Astrocyte (in vitro differentiated cells and primary cell): ENCODE measurements around the gene TWIST2. TPM values are rescaled to one million over a fixed set of nuclear protein-coding genes. Genes with fewer than 3 reads are reported as not detected.
A peak's percentile ranks its signal among the peaks of the same experiment; 100 is the strongest.

Experiments used
- DNase-seq: peaks from one replicate; pipeline ENCODE4 v3.0.0-alpha.2; 2010; ENCODE audit warnings: low read depth
- FAIRE-seq: peaks from 2 replicates; lab custom pipeline; 2011; peaks lifted over from hg19 to GRCh38; lab: Jason Lieb, UNC
- H2AFZ ChIP-seq: 2 replicates; pipeline ENCODE4 v1.6.0; 2012; ENCODE audit warnings: low read depth, low read length, inconsistent platforms
- H3K27ac ChIP-seq: 2 replicates; pipeline ENCODE4 v1.5.1; 2011; ENCODE audit warnings: low read depth, low read length, inconsistent platforms
- H3K27me3 ChIP-seq: 2 replicates; pipeline ENCODE4 v1.6.0; 2011; ENCODE audit warnings: low read length, inconsistent platforms; ENCODE audit not compliant: insufficient read depth
- H3K36me3 ChIP-seq: 2 replicates; pipeline ENCODE4 v1.5.1; 2011; ENCODE audit warnings: low read length, inconsistent platforms; ENCODE audit not compliant: insufficient read depth
- H3K4me1 ChIP-seq: 2 replicates; pipeline ENCODE4 v1.5.1; 2011; ENCODE audit warnings: low read length, inconsistent platforms; ENCODE audit not compliant: insufficient read depth
- H3K4me2 ChIP-seq: 2 replicates; pipeline ENCODE4 v1.6.0; 2012; ENCODE audit warnings: low read length, inconsistent platforms
- H3K4me3 ChIP-seq: 2 replicates; pipeline ENCODE4 v1.5.1; 2011; ENCODE audit warnings: low read depth, mild to moderate bottlenecking, low read length, inconsistent platforms; ENCODE audit not compliant: insufficient read depth
- H3K79me2 ChIP-seq: 2 replicates; pipeline ENCODE4 v1.6.0; 2012; ENCODE audit warnings: mild to moderate bottlenecking, low read length, inconsistent platforms; ENCODE audit not compliant: insufficient read depth
- H3K9ac ChIP-seq: 2 replicates; pipeline ENCODE4 v1.6.0; 2012; ENCODE audit warnings: mild to moderate bottlenecking, low read length, inconsistent platforms
- H3K9me3 ChIP-seq: 2 replicates; pipeline ENCODE4 v1.5.1; 2012; ENCODE audit warnings: low read depth, mild to moderate bottlenecking, low read length, inconsistent platforms; ENCODE audit not compliant: insufficient read depth
- H4K20me1 ChIP-seq: 2 replicates; pipeline ENCODE4 v1.6.0; 2012; ENCODE audit warnings: low read length, inconsistent platforms; ENCODE audit not compliant: insufficient read depth
- H3K27ac Mint-ChIP-seq: one replicate; pipeline ENCODE4 v1.8.0; 2021; ENCODE audit warnings: mild to moderate bottlenecking, mixed read lengths; ENCODE audit not compliant: unreplicated experiment
- H3K27me3 Mint-ChIP-seq: one replicate; pipeline ENCODE4 v1.8.0; 2021; ENCODE audit warnings: low read depth, mixed read lengths; ENCODE audit not compliant: unreplicated experiment
- H3K36me3 Mint-ChIP-seq: one replicate; pipeline ENCODE4 v1.8.0; 2021; ENCODE audit warnings: low read depth, mixed read lengths; ENCODE audit not compliant: unreplicated experiment
- H3K4me1 Mint-ChIP-seq: one replicate; pipeline ENCODE4 v1.8.0; 2021; ENCODE audit warnings: low read depth, mixed read lengths; ENCODE audit not compliant: unreplicated experiment
- H3K4me3 Mint-ChIP-seq: one replicate; pipeline ENCODE4 v1.8.0; 2021; ENCODE audit warnings: mild to moderate bottlenecking, moderate library complexity, mixed read lengths; ENCODE audit not compliant: unreplicated experiment
- H3K9me3 Mint-ChIP-seq: one replicate; pipeline ENCODE4 v1.8.0; 2021; ENCODE audit warnings: mild to moderate bottlenecking, mixed read lengths; ENCODE audit not compliant: unreplicated experiment
- EZH2 ChIP-seq: IDR thresholded peaks from 2 replicates; pipeline ENCODE4 v1.6.1; 2012; ENCODE audit warnings: mild to moderate bottlenecking, low read length, inconsistent platforms; ENCODE audit not compliant: insufficient read depth
- total RNA-seq: library from RNA; stranded (reverse); gene quantifications from 2 replicates; pipeline ENCODE4 v1.2.1, GENCODE V29; 2021
- TF ChIP-seq, protein P1 (sequence below): IDR thresholded peaks from 2 replicates; pipeline ENCODE4 v1.5.1; 2011; ENCODE audit warnings: low read depth, mild to moderate bottlenecking, inconsistent platforms, low read length, moderate library complexity; ENCODE audit not compliant: insufficient read depth

Gene TWIST2
- total RNA-seq, 1 donor from 2014 or later, result 3.2 TPM

DNA sequence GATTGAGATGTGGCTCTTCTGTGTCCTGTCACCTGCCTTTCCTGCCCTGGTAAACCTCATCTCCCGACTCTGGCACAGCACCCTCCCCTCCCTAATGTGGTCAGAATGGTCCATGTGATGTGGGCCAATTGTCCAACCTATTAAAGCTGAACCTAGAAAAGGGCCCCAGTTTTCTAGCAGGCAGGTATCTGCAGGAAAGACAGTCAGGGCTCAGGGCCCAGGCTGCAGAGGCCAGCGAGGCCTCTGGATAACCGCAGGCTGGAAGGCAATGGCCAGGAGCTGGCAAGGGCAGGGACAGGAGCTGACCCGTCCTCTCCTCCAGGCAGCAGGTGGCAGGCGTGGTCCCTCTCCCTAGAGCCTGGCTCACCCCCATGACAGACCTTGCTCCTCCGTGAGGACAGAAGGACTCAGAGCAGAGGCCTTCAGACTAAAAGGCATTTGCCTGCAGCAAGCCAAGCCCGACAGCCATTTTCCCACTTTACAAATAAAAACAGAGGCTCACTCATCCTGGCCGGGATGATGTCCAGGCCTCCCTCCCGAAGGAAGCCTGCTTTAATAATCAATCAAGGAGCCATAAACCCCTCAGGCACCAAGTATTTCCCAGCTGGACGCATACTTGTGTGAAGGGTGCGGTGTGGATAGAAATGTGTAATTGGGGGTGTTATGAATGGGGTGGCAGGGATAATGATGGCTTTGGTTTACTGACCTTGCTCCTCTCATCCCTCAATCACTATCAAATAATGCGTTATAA, 107.1 kb downstream of the TWIST2 start:
- H3K4me1 Mint-ChIP-seq, result peaks cover 8% of the 10 kb centered on the region
- H3K9me3 Mint-ChIP-seq, result no peaks in the 10 kb centered on the region
- no peak overlapping the region for H3K27ac Mint-ChIP-seq
- Histone ChIP-seq H4K20me1 (no peaks in the 10 kb centered on the region), H3K27me3 (no peaks in the 10 kb centered on the region), H3K4me2 (peak overlapping the region; percentile 18), H3K9ac (no peak overlapping the region), H3K9me3 (no peaks in the 10 kb centered on the region), H3K4me1 (peaks cover 9% of the 10 kb centered on the region), H3K27ac (no peak overlapping the region), H3K4me3 (no peak overlapping the region), H3K79me2 (no peaks in the 10 kb centered on the region), H3K36me3 (no peaks in the 10 kb centered on the region), H2AFZ (no peak overlapping the region)
- H3K36me3 Mint-ChIP-seq, result no peaks in the 10 kb centered on the region
- H3K27me3 Mint-ChIP-seq, result no peaks in the 10 kb centered on the region
- TF ChIP-seq, protein P1, sequence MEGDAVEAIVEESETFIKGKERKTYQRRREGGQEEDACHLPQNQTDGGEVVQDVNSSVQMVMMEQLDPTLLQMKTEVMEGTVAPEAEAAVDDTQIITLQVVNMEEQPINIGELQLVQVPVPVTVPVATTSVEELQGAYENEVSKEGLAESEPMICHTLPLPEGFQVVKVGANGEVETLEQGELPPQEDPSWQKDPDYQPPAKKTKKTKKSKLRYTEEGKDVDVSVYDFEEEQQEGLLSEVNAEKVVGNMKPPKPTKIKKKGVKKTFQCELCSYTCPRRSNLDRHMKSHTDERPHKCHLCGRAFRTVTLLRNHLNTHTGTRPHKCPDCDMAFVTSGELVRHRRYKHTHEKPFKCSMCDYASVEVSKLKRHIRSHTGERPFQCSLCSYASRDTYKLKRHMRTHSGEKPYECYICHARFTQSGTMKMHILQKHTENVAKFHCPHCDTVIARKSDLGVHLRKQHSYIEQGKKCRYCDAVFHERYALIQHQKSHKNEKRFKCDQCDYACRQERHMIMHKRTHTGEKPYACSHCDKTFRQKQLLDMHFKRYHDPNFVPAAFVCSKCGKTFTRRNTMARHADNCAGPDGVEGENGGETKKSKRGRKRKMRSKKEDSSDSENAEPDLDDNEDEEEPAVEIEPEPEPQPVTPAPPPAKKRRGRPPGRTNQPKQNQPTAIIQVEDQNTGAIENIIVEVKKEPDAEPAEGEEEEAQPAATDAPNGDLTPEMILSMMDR, result no peak
- TF ChIP-seq EZH2, result no peak
- peak; percentile 93 for DNase-seq
- no peak overlapping the region for H3K4me3 Mint-ChIP-seq
- FAIRE-seq, result no peak

DNA sequence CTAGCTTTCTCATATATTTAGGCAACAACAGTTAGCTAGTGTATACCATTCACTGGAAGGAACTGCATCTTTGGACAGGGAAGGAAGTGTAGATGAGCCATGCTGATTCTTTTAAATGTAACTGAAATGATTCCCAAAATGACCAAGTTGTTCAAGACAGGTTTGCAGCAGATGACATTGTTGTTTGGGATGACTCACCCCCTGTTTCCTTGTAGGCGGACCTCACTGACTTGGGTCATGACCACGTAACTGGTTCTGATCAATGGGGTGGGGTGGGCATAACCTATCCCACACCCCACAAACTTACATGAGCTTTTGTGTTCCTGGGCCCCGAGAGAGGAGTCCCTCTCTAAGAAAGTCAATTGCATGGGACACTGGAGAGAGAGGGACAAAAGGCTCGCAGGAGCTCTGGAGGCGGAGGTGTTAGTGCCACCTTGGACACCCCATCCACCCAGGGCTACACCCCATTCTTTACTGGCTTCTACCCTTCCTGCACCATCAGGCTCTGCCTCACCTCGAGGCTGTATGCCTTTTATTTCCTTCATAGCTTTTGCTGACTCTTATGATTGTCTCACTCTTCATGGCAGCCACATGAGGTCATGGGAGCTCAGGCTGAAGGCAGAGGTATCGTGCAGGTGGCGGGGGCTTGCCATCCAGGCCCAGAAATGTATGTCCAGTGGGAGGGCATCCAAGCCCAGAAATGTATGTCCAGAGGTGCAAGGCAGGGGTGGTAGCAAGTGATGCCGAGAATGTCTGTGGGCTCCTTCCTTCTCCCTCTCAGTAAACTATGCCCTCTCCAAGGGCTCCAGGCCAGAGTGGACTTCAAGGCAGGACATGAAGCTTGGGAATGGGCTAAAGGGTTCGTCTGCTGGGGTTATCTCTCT, 108.0 kb downstream of the TWIST2 start:
- Mint-ChIP-seq H3K36me3 (no peaks in the 10 kb centered on the region), H3K27me3 (no peaks in the 10 kb centered on the region), H3K27ac (no peak overlapping the region), H3K4me1 (peaks cover 8% of the 10 kb centered on the region), H3K4me3 (no peak overlapping the region), H3K9me3 (peaks cover 3% of the 10 kb centered on the region)
- Histone ChIP-seq H3K9me3 (no peaks in the 10 kb centered on the region), H3K9ac (no peak overlapping the region), H2AFZ (no peak overlapping the region), H3K79me2 (no peaks in the 10 kb centered on the region), H3K27ac (no peak overlapping the region), H3K4me2 (peak overlapping the region; percentile 18), H3K4me1 (peaks cover 9% of the 10 kb centered on the region), H3K4me3 (no peak overlapping the region), H3K36me3 (no peaks in the 10 kb centered on the region), H3K27me3 (no peaks in the 10 kb centered on the region), H4K20me1 (no peaks in the 10 kb centered on the region)
- DNase-seq (peak; percentile 80), FAIRE-seq (no peak)
- TF ChIP-seq EZH2, result no peak
- TF ChIP-seq, protein P1, result no peak
